ENCODE results near the gene SERPINE1. TPM values are rescaled to one million over a fixed set of nuclear protein-coding genes. Genes with fewer than 3 reads are reported as not detected.

SERPINE1 gene
- 10 to 100 TPM in 1 of 4 donors, 1 to 10 TPM in 3; 1.3 to 26.2 (median 5.5) TPM for total RNA-seq

GRCh38 chr7:101126651-101127459 lies at the start of gene SERPINE1:
Gene SERPINE1, plus strand, starts transcription at chr7:101127104. Its CDS starts 1,290 bp downstream, at chr7:101128394.
- Histone ChIP-seq H3K4me1 (peaks cover 16 to 44% (median 21%) of the 10 kb centered on the region in 4 donors), H3K4me3 (peak within 1 kb of the TSS in 1 of 4 donors; percentile 20), H3K9me3 (no peaks in the 10 kb centered on the region), H3K27me3 (peaks cover 6% of the 10 kb centered on the region), H3K27ac (peak within 1 kb of the TSS; percentile 59 to 74 (median 63)), H3K36me3 (no peaks in the 10 kb centered on the region)
- intact Hi-C loops (cut with DNase I; ENCODE audit: low total_unique reads), result no loop called here
- peak; percentile 58 to 77 (median 72) for TF ChIP-seq POLR2AphosphoS5 (IDR thresholded peaks at IDR 0.05)
- no peak for TF ChIP-seq CTCF (IDR thresholded peaks at IDR 0.05)
- peak; percentile 69 for TF ChIP-seq POLR2A (IDR thresholded peaks at IDR 0.05)
- no peak for TF ChIP-seq EP300 (IDR thresholded peaks at IDR 0.05; ENCODE audit: low read depth)
- in situ Hi-C loops (cut with MboI; ENCODE audit: low pct_ligation_motif_present in 1 of 4, low pct_unique_long_range_greater_than_20kb in 1 of 4, low sequenced_read_pairs in 3 of 4), result loop anchor here in 1 of 4 donors (25.0 kb wide), 1 partner anchor 160 kb away; no protein-coding TSS in a partner anchor
- peak; percentile 74 for DNase-seq
- WGBS, 2 donors (ENCODE audit: low coverage in 1 of 2), result 11% methylated on average over 22 of the region's 22 CpGs; no CpG with 5 or more reads in 1 of the 2 donors

GRCh38 chr7:101077303-101078086 lies 49.4 kb upstream of the SERPINE1 start:
- no peak for TF ChIP-seq EP300 (IDR thresholded peaks at IDR 0.05; ENCODE audit: low read depth)
- peak; percentile 81 to 87 (median 84) for TF ChIP-seq CTCF (IDR thresholded peaks at IDR 0.05)
- intact Hi-C loops (cut with DNase I; ENCODE audit: low total_unique reads), result loop anchor here (5.0 kb wide), 1 partner anchor 185 kb away; no protein-coding TSS in a partner anchor
- 0 to 20% methylated on average over 9 to 13 of the region's 13 CpGs for WGBS, 2 donors (ENCODE audit: low coverage in 1 of 2)

GRCh38 chr7:101081432-101081831 lies 45.5 kb upstream of the SERPINE1 start:
- no peaks in the 10 kb centered on the region for H3K9me3 ChIP-seq
- H3K4me1 ChIP-seq, result peaks cover 8 to 17% (median 13%) of the 10 kb centered on the region in 4 donors
- H3K27ac ChIP-seq, result no peak overlapping the region
- DNase-seq, result no peak
- intact Hi-C loops (cut with DNase I; ENCODE audit: low total_unique reads), result no loop called here
- in situ Hi-C loops (cut with MboI; ENCODE audit: low pct_ligation_motif_present in 1 of 4, low pct_unique_long_range_greater_than_20kb in 1 of 4, low sequenced_read_pairs in 3 of 4), result no loop called here
- H3K4me3 ChIP-seq, result no peak overlapping the region
- H3K27me3 ChIP-seq, result no peaks in the 10 kb centered on the region
- H3K36me3 ChIP-seq, result no peaks in the 10 kb centered on the region
- 43% methylated on average over 1 of the region's 1 CpG; no CpG with 5 or more reads in 1 of the 2 donors for WGBS, 2 donors (ENCODE audit: low coverage in 1 of 2)
- no peak for TF ChIP-seq POLR2A (IDR thresholded peaks at IDR 0.05)
- TF ChIP-seq POLR2AphosphoS5 (IDR thresholded peaks at IDR 0.05), result no peak
- TF ChIP-seq EP300 (IDR thresholded peaks at IDR 0.05; ENCODE audit: low read depth), result no peak
- TF ChIP-seq CTCF (IDR thresholded peaks at IDR 0.05), result no peak

More at GRCh38 chr7:101077303-101078086, 49.4 kb upstream of the SERPINE1 start:
- in situ Hi-C loops (cut with MboI; ENCODE audit: low pct_ligation_motif_present in 1 of 4, low pct_unique_long_range_greater_than_20kb in 1 of 4, low sequenced_read_pairs in 3 of 4), result no loop called here
- H3K27ac ChIP-seq, result no peak overlapping the region
- H3K36me3 ChIP-seq, result no peaks in the 10 kb centered on the region
- peaks cover 0 to 5% (median 0%) of the 10 kb centered on the region in 4 donors for H3K4me1 ChIP-seq
- H3K4me3 ChIP-seq, result no peak overlapping the region
- no peaks in the 10 kb centered on the region for H3K27me3 ChIP-seq
- peak; percentile 90 for DNase-seq
- H3K9me3 ChIP-seq, result no peaks in the 10 kb centered on the region

- intact Hi-C loops (cut with DNase I; ENCODE audit: low total_unique reads), result no loop called here
- no peak for DNase-seq
- WGBS, 2 donors (ENCODE audit: low coverage in 1 of 2), result 47 to 86% methylated on average over 2 to 5 of the region's 5 CpGs
These were observed 42.1 kb upstream of the SERPINE1 start for GRCh38 chr7:101084865-101085161.

More at GRCh38 chr7:101084865-101085161, 42.1 kb upstream of the SERPINE1 start:
- no peaks in the 10 kb centered on the region for H3K9me3 ChIP-seq
- peaks cover 0 to 14% (median 4%) of the 10 kb centered on the region in 4 donors for H3K36me3 ChIP-seq
- H3K27ac ChIP-seq, result peak overlapping the region; percentile 92 to 96 (median 93)
- H3K27me3 ChIP-seq, result no peaks in the 10 kb centered on the region
- TF ChIP-seq POLR2AphosphoS5 (IDR thresholded peaks at IDR 0.05) (no peak), EP300 (IDR thresholded peaks at IDR 0.05; ENCODE audit: low read depth) (no peak), CTCF (IDR thresholded peaks at IDR 0.05) (no peak), POLR2A (IDR thresholded peaks at IDR 0.05) (no peak)
- peaks cover 15 to 23% (median 21%) of the 10 kb centered on the region in 4 donors for H3K4me1 ChIP-seq
- in situ Hi-C loops (cut with MboI; ENCODE audit: low pct_ligation_motif_present in 1 of 4, low pct_unique_long_range_greater_than_20kb in 1 of 4, low sequenced_read_pairs in 3 of 4), result no loop called here
- H3K4me3 ChIP-seq, result peak overlapping the region; percentile 59 to 88 (median 78)

Measured in transverse colon (tissue), 4 donors.